ENCODE results near the gene GPR173.

Gene GPR173

GRCh38 chrX:53088136-53088974 lies 39.8 kb downstream of the GPR173 start:
- peak; percentile 47 to 75 for DNase-seq (ENCODE audit: low read depth in 2 of 2, low spot score in 1 of 2)

DNA sequence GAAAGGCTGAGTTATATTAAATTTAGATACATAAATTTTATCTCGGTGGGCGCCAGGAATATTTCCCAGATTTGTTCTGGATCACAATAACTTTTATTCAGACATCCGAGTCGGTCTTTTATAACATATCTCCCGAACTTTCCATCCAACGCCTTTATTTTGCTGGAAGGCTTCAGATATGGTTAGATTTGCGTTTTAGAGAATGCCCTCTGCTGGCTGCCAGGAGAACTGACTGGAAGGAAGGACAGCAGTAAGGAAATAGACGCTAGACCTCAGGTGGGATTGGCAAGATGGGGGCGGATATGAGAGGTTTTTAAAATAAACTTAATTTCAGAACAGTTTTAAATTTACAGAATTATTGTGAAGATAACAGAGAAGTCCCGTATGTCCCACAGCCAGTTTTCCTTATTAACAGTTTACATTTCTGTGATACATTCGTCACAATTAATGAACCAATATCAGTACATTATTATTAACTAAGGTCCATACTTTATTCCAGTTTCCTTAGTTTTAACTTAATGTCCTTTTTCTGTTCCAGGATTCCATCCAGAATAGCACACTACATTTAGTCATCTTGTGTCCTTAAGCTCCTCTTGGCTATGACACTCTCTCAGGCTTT lies 40.7 kb downstream of the GPR173 start:
- no peak for DNase-seq (ENCODE audit: low read depth in 2 of 2, low spot score in 1 of 2)

DNA sequence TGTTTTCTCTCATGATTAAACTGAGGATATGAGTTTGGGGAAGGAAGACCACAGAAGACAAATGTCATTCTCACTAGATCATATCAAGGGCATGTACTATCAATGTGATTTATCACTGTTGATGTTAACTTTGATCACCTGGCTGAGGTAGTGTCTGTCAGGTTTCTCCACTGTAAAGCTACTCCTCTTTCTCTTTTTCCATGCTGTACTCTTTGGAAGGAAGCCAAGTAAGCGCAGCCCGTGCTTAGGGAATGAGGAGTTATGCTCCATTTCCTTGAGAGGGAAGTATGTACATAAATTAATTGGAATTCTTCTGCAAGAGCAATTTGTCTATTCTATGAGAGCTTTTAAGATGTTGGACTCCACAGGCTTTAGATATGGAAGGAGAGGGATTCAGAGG lies 41.3 kb downstream of the GPR173 start:
- DNase-seq (ENCODE audit: low read depth in 2 of 2, low spot score in 1 of 2), result no peak

- no peak for DNase-seq (ENCODE audit: low read depth in 2 of 2, low spot score in 1 of 2)
These were observed 42.8 kb downstream of the GPR173 start for GRCh38 chrX:53091354-53091753.

DNA sequence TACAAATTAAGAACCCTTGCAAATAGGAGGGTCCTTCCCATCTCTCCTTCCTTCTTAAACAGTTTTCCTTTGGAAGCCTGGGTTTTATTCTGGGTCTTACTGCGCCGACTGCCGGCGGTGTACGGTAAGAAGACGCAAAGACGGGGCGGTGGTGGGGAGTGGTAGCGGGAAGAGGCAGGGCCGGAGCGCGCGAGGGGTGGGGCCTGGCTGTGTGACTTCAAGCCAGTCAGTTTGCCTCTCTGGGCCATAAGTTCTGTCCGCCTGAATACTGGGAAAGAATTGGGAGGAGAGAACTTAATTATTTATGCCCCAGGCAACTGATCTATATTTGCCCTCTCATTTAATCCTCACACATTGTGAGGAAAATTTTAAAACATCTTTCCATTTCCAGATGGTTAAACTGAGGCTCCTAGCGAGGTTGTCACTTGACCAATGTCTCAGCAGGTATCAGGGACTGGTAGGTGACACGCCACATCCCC lies 44.6 kb downstream of the GPR173 start:
- peak in 1 of 2 donors; percentile 37 for DNase-seq (ENCODE audit: low read depth in 2 of 2, low spot score in 1 of 2)

DNA sequence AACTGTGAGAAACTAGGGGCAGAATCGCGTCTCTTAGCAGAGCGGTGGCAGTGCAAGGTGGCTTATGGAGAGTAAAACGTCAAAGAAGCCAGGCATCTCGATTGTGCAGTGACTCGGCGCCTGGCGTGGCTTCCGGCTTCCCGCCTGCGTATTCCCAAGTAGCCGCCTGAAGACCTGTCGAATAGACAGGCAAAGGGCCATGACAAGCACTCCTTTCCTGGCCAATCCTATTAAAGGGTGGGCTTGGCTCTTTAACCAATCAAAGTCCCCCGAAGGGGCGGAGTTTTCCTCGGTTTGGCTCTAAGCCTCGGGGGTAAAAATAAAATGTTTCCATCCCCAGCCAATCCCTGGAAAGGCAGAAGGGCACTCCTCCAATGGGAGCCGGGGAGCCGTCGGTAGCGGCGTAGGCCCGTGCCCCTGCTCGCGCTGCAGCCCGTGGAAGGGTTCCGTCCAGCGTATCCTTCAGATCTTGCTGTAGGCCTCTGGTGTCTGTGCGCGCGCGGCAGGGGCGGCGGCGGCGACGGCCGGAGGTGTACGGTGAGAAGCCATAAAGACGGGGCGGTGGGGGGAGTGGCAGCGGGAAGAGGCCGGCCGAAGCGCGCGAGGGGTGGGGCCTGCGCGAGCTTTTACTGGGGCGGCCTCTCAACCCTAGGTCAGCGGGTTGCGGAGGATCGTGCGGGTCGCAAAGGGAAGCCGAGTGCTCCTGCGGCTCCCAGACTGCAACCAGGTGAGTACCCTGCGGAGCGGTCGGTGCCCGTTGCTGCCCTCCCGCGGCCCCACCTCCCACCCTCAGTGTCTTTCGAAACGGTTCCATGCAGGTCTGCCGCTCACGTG lies 45.4 kb downstream of the GPR173 start, which contains the start of gene KANTR:
Gene KANTR (plus strand): TSS at position 395 of the 834 bp plus-strand sequence. CDS start 30,131 bp downstream, outside the sequence.
- peak in 1 of 2 donors; percentile 63 for DNase-seq (ENCODE audit: low read depth in 2 of 2, low spot score in 1 of 2)

DNA sequence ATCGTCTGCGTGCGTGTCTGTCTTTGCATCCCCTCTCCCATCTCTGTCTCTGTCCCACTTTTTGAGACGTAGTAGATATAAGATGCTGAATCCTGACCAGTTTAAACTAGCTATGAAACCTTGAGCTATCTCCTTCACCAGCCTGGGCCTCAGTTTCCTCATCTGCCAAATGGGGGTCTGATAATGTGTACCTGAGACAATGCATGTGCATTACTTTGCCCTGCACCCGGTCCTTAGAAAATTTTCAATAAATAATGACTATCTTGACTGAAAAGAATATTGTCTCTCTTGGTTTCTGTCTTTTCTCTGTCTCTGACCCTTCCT lies 46.0 kb downstream of the GPR173 start:
- no peak for DNase-seq (ENCODE audit: low read depth in 2 of 2, low spot score in 1 of 2)

DNA sequence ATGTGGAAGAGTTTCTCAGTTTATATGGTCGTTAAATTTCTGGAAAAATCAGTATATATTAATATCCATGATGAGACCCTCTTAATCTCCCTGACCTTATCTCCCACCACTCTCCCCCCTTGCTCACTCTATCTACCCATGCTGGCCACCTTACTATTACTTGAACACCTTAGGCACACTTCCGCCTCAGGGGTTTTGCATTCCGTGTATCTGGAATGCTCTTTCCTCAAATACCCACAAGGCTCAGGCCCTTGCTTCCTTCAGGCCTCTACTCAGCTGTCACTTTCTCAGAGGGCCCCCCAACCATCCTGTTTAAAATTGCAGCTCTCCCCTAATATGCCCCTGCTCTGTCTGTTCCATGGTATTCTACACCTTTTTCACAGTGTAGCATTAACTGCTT lies 47.2 kb downstream of the GPR173 start:
- DNase-seq (ENCODE audit: low read depth in 2 of 2, low spot score in 1 of 2), result no peak

DNA sequence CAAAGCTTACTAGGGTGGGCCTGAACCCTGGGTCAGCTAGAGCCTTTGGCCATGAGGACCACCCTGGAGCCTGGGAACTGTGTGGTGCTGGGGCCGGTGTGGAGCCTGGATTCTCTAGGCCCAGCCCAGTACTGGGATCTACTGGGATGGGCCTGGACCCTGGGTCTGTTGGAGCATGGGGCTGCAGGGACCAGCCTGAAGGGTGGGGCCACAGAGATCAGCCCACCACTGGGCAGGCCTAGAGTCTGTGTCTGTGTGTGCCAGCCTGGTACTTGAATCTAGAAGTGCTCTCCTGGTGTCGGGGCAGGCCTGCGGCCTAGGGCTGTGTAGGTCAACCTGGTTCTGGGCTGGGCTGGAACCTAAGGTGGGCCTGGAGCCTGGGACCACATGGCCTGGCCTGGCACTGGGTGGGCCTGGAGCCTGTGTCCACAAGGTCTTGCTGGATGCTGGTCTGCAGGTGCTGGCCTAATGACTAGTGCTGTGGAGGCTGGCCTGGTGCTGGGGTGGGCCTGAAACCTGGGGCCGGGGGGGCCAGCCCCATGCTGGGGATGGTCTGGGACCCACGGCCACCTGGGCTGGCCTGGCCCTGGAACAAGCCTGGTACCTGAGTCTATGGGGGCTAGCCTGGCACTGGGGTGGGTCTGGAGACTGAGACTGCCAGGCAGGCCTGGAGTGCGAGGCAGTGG lies 66.4 kb downstream of the GPR173 start:
- no peak for DNase-seq (ENCODE audit: low read depth in 2 of 2, low spot score in 1 of 2)

- no peak for DNase-seq (ENCODE audit: low read depth in 2 of 2, low spot score in 1 of 2)
These were observed 66.9 kb downstream of the GPR173 start for GRCh38 chrX:53115550-53115874.

- DNase-seq (ENCODE audit: low read depth in 2 of 2, low spot score in 1 of 2), result no peak
These were observed 67.5 kb downstream of the GPR173 start for GRCh38 chrX:53116101-53116500.

DNA sequence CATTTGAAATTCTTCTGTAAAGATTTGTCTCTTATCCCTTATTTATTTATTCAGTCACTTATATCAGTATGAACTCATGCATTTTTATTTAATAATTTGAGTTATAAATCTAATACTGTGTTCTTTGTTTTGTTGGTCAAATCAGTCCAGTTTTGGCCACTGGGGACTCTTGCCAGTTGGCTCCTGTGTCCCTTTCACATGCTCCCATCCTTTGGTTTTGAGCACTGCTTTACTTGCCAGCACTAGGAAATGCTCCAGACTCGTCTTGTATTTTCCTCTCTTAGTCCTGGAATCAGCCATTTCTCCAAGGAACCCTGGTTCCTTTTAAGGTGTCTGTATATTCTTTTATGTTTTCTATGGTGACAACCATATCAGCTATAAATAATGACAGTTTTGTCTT lies 73.4 kb downstream of the GPR173 start:
- DNase-seq (ENCODE audit: low read depth in 2 of 2, low spot score in 1 of 2), result no peak

DNA sequence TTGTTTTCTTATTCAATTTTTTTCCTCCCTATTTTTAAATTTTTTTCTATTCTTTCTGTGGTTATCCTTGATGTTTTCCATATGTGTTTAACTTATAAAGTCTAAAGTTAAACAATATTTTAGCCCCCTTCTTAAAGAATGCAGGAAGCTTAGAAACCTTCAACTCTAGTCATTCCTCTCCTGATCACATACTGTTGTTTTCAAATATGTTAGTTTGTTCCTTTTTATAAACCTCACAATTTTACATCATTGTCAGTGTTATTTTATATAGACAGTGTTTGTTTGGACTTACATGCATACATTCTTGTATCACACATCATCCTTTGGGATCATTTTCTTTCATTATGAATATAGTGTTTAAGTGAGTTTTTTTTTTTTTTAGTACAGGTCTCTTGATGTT lies 76.9 kb downstream of the GPR173 start:
- DNase-seq (ENCODE audit: low read depth in 2 of 2, low spot score in 1 of 2), result no peak

- DNase-seq (ENCODE audit: low read depth in 2 of 2, low spot score in 1 of 2), result no peak
These were observed 77.8 kb downstream of the GPR173 start for GRCh38 chrX:53126377-53126776.

GRCh38 chrX:53128097-53128749 lies 79.6 kb downstream of the GPR173 start:
- DNase-seq (ENCODE audit: low read depth in 2 of 2, low spot score in 1 of 2), result no peak
